ENCODE measurements around the gene RALGDS.
"Not testable (repeated sequence)": the region's sequence is repeated elsewhere in the genome, so short reads cannot be mapped to it uniquely, and the experiment has no call there.

Gene RALGDS

GRCh38 chr9:133088146-133088750 lies 32.8 kb downstream of the RALGDS start:
- DNase-seq (ENCODE audit: low read depth in 2 of 2) = no peak

- no peak for DNase-seq (ENCODE audit: low read depth in 2 of 2)
Observed at GRCh38 chr9:133087429-133088145, 33.5 kb downstream of the RALGDS start.

DNA sequence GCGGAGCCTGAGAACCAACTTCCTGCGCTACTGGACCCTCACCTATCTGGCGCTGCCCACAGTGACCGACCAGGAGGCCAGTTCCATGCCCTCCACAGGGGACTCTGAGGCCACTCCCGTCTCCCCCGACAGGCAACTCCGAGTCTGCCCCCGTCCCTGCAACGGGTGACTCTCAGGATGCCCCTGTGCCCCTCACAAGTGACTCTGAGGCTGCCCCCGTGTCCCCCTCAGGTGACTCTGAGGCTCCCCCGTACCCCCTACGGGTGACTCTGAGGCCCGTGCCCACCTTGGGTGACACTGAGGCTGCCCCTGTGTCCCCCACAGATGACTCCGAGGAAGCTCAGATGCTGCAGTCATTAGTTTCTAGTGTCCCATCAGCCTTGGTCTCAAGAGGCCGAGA lies 34.1 kb downstream of the RALGDS start:
- no peak for DNase-seq (ENCODE audit: low read depth in 2 of 2)

DNA sequence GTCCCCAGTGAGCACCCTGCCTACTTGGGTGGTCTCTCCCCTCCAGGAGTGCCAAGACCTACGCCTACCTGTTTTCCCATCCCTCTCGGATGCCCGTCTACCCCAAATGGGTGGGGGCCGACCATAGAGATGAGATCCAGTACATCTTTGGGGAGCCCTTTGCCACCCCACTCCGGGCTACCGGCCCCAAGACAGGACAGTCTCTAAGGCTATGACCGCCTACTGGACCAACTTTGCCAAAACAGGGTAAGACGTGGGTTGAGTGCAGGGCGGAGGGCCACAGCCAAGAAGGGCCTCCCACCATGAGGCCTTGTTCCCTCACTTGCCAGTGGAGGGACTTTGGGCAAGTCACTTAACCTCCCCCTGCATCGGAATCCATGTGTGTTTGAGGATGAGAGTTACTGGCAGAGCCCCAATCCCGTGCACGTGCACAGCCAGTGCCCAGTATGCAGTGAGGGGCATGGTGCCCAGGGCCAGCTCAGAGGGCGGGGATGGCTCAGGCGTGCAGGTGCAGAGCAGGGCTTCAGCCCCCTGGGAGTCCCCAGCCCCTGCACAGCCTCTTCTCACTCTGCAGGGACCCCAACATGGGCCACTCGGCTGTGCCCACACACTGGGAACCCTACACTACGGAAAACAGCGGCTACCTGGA lies 34.7 kb downstream of the RALGDS start:
- DNase-seq (ENCODE audit: low read depth in 2 of 2) = not testable (repeated sequence)

GRCh38 chr9:133083688-133084087 lies 37.4 kb downstream of the RALGDS start:
- DNase-seq (ENCODE audit: low read depth in 2 of 2) = not testable (repeated sequence)

- DNase-seq (ENCODE audit: low read depth in 2 of 2) = not testable (repeated sequence)
Observed at GRCh38 chr9:133081957-133082644, 38.9 kb downstream of the RALGDS start.

GRCh38 chr9:133080786-133081779 lies 40.0 kb downstream of the RALGDS start:
- not testable (repeated sequence) for DNase-seq (ENCODE audit: low read depth in 2 of 2)

GRCh38 chr9:133080161-133080560 lies 40.9 kb downstream of the RALGDS start:
- DNase-seq (ENCODE audit: low read depth in 2 of 2) = no peak

DNA sequence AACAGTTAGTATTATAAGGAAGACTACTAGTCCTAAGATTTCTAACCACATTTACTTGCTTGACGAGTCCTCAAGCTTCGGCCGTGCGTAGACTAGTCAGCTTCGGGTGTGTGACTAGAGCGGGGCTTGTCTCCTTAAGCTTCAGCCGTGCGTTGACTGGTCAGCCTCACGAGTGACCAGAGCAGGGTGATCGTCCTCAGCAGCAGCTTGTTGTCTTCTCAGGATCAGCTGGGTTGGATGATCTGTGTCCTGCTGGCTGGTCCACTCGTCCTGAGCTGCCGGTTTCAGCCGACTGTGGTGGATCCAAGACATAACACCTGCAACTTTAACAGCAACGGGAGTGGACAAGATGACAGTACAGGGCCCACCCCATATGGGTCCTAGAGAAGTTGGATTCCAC lies 42.6 kb downstream of the RALGDS start:
- no peak for DNase-seq (ENCODE audit: low read depth in 2 of 2)

- no peak for DNase-seq (ENCODE audit: low read depth in 2 of 2)
Observed at GRCh38 chr9:133076691-133077090, 44.3 kb downstream of the RALGDS start.

DNA sequence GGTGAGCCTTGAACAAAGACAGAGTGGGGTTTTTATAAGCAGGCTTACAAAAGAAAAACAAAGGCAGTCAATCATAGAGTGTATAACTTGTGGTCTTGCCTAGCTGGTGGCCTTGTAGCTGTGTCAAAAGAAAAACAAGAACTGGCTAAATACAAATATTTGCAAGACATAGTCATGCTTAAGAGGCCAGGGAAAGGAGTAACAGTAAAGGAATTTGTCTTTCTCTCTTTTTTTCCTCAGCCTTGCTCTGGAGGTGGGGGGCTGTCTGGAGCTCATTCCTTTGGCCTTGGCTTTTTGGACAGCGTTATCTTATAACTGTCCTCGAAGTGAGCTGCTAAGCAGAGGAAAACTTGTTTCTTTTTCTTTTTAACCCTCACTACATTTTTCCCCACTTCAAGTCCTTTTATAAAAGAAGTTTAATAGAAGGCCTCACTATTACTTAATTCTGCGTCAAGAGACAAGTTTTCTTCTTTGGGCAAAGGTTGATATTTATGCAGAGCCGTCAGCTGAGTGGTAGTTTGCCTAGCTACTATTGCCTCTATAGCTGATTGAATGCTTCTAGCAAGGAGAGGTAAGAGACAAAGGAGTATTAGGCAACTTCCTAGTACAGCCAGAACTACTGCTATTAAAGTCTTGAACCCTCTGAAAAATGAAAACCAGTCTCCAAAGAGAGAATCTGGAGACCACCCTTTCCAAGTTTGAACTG lies 45.0 kb downstream of the RALGDS start:
- DNase-seq (ENCODE audit: low read depth in 2 of 2) = no peak

DNA sequence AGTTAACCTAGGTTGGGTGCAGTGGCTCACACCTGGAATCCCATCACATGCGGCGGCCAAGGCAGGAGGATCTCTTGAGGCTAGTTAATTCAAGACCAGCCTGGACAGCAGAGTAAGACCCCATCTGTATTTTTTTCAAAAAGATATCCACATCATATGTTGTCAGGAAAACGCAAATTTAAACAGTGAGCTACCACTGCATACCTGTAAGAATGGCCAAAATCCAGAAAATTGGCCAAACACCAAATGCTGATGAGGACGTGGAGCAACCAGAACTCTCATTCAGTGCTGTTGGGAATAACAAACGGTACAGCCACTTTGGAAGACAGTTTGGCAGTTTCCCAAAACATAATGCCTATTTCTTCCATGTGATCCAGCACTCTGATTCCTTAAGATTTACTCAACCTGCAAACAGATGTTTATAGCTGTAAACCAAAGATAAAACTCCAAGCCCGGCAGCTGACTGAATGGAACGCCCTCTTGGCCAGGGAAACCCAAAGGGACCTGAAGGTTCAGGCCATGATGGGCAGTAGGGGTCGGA lies 46.9 kb downstream of the RALGDS start:
- no peak for DNase-seq (ENCODE audit: low read depth in 2 of 2)

DNA sequence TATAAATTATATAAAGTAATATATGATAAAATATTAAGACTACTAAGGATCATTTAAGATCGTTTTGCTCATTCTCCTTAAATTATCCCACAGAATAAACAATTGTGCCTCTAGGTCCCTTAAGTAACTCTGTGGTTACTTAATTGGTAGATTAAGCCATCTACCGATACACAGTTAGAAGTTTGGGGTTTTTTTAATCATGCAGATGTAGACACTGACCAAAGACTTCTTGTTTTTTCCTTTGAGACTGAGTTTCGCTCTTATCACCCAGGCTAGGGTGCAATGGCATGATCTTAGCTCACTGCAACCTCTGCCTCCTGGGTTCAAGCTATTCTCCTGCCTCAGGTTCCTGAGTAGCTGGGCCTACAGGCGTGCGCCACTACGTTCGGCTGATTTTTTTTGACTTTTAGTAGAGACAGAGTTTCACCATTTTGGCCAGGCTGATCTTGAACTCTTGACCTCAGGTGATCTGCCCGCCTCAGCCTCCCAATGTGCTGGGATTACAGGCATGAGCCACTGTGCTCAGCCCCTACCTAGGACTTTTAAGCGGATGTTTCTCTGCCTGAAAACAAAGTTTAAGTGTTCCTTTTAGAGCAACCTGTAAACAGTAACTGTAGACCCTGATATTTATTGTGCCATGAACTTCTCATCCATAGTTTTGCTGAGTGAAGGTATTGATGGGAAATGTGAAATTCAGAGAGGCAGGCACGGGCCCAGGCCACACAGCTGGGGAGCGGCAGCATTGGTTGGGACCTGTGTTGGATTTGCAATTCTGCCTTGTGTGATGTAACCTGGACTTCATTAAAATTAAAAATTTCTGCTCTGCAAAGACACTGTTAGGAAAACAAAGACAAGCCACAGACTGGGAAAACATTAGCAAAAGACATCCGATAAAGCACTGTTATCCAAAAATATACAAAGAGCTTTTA lies 47.7 kb downstream of the RALGDS start:
- no peak for DNase-seq (ENCODE audit: low read depth in 2 of 2)

DNA sequence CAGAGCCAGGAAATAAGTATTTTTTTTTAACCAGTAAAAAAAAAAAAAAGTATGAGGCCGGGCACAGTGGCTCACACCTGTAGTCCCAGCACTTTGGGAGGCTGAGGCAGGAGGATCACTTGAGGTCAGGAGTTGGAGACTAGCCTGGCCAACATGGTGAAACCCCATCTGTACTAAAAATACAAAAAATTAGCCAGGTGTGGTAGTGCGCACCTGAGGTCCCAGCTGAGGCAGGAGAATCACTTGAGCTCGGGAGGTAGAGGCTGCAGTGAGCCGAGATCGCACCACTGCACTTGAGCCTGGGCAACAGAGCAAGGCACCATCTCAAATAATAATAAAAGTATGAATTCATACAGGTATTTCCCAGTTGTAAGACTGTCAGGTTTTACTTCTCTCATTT lies 48.8 kb downstream of the RALGDS start:
- not testable (repeated sequence) for DNase-seq (ENCODE audit: low read depth in 2 of 2)

DNA sequence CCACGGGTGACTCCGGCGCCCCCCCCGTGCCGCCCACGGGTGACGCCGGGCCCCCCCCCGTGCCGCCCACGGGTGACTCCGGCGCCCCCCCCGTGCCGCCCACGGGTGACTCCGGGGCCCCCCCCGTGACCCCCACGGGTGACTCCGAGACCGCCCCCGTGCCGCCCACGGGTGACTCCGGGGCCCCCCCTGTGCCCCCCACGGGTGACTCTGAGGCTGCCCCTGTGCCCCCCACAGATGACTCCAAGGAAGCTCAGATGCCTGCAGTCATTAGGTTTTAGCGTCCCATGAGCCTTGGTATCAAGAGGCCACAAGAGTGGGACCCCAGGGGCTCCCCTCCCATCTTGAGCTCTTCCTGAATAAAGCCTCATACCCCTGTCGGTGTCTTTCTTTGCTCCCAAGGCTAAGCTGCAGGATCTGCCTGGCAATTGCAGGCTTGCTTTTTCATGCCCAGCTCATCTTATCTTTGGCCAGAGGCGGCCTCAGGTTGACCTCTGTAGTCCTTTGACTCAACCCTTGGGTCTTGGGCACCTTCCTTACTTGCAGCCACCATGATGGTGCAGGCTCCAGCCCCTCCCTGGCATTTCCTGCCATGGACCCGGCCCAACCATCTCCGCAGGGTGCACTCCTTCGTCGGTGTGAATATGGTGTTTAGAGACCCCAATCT lies 49.4 kb downstream of the RALGDS start:
- DNase-seq (ENCODE audit: low read depth in 2 of 2) = no peak

DNA sequence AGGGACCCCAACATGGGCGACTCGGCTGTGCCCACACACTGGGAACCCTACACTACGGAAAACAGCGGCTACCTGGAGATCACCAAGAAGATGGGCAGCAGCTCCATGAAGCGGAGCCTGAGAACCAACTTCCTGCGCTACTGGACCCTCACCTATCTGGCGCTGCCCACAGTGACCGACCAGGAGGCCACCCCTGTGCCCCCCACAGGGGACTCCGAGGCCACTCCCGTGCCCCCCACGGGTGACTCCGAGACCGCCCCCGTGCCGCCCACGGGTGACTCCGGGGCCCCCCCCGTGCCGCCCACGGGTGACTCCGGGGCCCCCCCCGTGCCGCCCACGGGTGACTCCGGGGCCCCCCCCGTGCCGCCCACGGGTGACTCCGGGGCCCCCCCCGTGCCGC lies 50.1 kb downstream of the RALGDS start:
- not testable (repeated sequence) for DNase-seq (ENCODE audit: low read depth in 2 of 2)

- DNase-seq (ENCODE audit: low read depth in 2 of 2) = not testable (repeated sequence)
Observed at GRCh38 chr9:133070500-133070961, 50.5 kb downstream of the RALGDS start.

GRCh38 chr9:133068431-133068830 lies 52.6 kb downstream of the RALGDS start:
- not testable (repeated sequence) for DNase-seq (ENCODE audit: low read depth in 2 of 2)

Measured in stimulated activated CD4-positive, alpha-beta T cell treated with anti-CD3 and anti-CD28 coated beads, Interleukin-1b, Interleukin-23, amount 100 ng/mL, for 4 hours (primary cell).